HCT116 (cell line): ENCODE data around the gene TPST1.

Source experiments
- EZH2 ChIP-seq: fragments of 200-600 bp; sonication (generic); IDR thresholded peaks from 2 replicates; pipeline ENCODE4 v1.6.1; 2017; ENCODE audit warnings: antibody characterized with exemption, mixed run types
- EZH2phosphoT487 ChIP-seq: fragments of 200-600 bp; IDR thresholded peaks from 2 replicates; pipeline ENCODE4 v1.6.1; 2018; ENCODE audit warnings: antibody characterized with exemption, borderline replicate concordance
- FOSL1 ChIP-seq: IDR thresholded peaks from 2 replicates; pipeline ENCODE4 v1.6.1; 2012; ENCODE audit warnings: low read depth
- JUND ChIP-seq: IDR thresholded peaks from 2 replicates; pipeline ENCODE4 v1.6.1; 2012
- POLR2A ChIP-seq: IDR thresholded peaks from 2 replicates; pipeline ENCODE4 v1.7.0; 2011; ENCODE audit warnings: borderline replicate concordance; ENCODE audit not compliant: insufficient read depth, insufficient read length; ENCODE audit errors: extremely low read depth
- POLR2AphosphoS5 ChIP-seq: IDR thresholded peaks from 2 replicates; pipeline ENCODE4 v1.6.1; 2011; ENCODE audit warnings: mild to moderate bottlenecking, low read depth, low read length, moderate library complexity
- RAD21 ChIP-seq: IDR thresholded peaks from 2 replicates; pipeline ENCODE4 v1.6.1; 2012; ENCODE audit warnings: low read depth, mild to moderate bottlenecking
- SIN3A ChIP-seq: IDR thresholded peaks from 2 replicates; pipeline ENCODE4 v1.6.1; 2012; ENCODE audit warnings: low read depth
- SP1 ChIP-seq: IDR thresholded peaks from 2 replicates; pipeline ENCODE4 v1.6.1; 2012; ENCODE audit warnings: low read depth
- SRF ChIP-seq: IDR thresholded peaks from 2 replicates; pipeline ENCODE4 v1.6.1; 2012; ENCODE audit warnings: low read depth
- YY1 ChIP-seq: IDR thresholded peaks from 2 replicates; pipeline ENCODE4 v1.6.1; 2011; ENCODE audit warnings: low read length, low read depth, moderate library complexity, mild to moderate bottlenecking; ENCODE audit not compliant: insufficient replicate concordance; ENCODE audit errors: extremely low read depth
- ZNF274 ChIP-seq: fragments of 200-500 bp; sonication (Bioruptor generic); IDR thresholded peaks from 2 replicates; pipeline ENCODE4 v1.6.1; 2014; ENCODE audit warnings: mild to moderate bottlenecking, low read depth, low read length, inconsistent platforms
- TF ChIP-seq, protein P1 (sequence below), 3 experiments: fragments of 200-600 bp in 1 of 3; sonication (generic) in 1 of 3; IDR thresholded peaks in 2 of 3; conservative IDR thresholded peaks in 1 of 3; 2 replicates each; pipeline ENCODE4 v1.5.1; 2012 to 2017; ENCODE audit warnings: low read depth in 2 of 3, low read length in 2 of 3, antibody characterized with exemption in 1 of 3, borderline replicate concordance in 1 of 3, control low read depth in 1 of 3, mild to moderate bottlenecking in 1 of 3, mixed read lengths in 1 of 3, mixed run types in 1 of 3, moderate library complexity in 1 of 3; ENCODE audit not compliant: insufficient read depth in 1 of 3
- TF ChIP-seq, protein P2 (sequence below): IDR thresholded peaks from 2 replicates; pipeline ENCODE4 v1.6.1; 2012

DNA sequence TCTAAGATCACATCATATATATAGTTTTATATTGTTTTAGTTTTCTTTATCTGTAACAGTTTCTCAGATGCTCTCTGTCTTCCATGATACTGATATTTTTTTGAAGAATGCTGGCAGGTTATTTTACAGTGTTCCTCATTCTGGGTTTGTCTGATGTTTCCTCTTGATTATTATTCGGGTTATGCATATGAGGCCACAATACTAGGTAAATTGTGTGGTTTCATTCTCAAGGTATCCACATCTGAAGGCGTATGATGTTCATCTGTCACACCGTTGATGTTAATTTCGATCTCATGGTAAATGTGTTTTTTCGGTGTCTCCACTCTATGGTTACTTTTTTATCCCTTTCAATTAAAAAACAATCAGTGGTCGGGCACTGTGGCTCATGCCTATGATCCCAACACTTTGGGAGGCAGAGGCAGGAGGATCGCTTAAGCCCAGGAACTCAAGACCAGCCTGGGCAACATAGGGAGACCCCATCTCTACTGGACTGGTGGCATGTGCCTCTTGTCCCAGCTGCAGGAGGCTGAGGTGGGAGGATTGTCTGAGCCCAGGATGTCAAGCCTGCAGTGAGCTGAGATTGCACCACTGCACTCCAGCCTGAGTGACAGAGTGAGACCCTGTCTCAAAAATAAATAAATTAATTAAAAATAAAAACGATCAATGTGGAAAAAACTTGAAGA lies 108.9 kb downstream of the TPST1 start:
- TF ChIP-seq SIN3A (no peak), EZH2phosphoT487 (no peak), POLR2A (no peak), ZNF274 (no peak), EZH2 (no peak), SP1 (no peak), YY1 (no peak), JUND (no peak), POLR2AphosphoS5 (no peak), SRF (no peak), RAD21 (no peak), FOSL1 (no peak)
- TF ChIP-seq, protein P1, sequence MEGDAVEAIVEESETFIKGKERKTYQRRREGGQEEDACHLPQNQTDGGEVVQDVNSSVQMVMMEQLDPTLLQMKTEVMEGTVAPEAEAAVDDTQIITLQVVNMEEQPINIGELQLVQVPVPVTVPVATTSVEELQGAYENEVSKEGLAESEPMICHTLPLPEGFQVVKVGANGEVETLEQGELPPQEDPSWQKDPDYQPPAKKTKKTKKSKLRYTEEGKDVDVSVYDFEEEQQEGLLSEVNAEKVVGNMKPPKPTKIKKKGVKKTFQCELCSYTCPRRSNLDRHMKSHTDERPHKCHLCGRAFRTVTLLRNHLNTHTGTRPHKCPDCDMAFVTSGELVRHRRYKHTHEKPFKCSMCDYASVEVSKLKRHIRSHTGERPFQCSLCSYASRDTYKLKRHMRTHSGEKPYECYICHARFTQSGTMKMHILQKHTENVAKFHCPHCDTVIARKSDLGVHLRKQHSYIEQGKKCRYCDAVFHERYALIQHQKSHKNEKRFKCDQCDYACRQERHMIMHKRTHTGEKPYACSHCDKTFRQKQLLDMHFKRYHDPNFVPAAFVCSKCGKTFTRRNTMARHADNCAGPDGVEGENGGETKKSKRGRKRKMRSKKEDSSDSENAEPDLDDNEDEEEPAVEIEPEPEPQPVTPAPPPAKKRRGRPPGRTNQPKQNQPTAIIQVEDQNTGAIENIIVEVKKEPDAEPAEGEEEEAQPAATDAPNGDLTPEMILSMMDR (IDR thresholded peaks at IDR 0.05 in 2 of 3, conservative IDR thresholded peaks at IDR 0.05 in 1 of 3; ENCODE audit: borderline replicate concordance in 1 of 3, insufficient read depth in 1 of 3, low read depth in 2 of 3, low read length in 2 of 3): no peak
- TF ChIP-seq, protein P2, sequence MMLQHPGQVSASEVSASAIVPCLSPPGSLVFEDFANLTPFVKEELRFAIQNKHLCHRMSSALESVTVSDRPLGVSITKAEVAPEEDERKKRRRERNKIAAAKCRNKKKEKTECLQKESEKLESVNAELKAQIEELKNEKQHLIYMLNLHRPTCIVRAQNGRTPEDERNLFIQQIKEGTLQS: no peak
